Hypothalamus (tissue), 51 donors: Measurements from ENCODE around the gene CBY1.

Experiments
- DNase-seq, 51 donors: peaks; one replicate each; lab custom pipeline; 2025; lab: John Stamatoyannopoulos, UW

The CBY1 gene

DNA sequence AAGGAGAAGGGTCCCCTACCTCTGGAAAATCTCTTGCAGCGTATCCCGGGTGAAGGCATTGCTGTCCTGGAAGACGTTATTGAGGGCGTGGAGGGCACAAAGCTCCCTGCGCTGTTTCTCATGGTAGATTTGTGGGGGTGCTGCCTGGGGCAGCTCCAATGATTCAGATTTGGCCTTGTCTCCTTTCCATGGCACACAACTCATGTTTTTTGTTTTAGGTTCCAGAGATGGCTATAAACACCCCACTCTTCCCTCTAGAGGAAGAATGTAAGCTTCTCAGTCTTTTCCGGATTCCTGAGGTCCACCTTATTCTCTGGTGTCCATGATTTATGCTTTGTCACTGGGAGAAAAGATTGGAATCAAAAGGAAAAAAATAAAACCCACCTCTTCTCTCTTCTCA is 43.3 kb downstream of the CBY1 start:
- peak in 1 of 51 donors; percentile 33 for DNase-seq

DNA sequence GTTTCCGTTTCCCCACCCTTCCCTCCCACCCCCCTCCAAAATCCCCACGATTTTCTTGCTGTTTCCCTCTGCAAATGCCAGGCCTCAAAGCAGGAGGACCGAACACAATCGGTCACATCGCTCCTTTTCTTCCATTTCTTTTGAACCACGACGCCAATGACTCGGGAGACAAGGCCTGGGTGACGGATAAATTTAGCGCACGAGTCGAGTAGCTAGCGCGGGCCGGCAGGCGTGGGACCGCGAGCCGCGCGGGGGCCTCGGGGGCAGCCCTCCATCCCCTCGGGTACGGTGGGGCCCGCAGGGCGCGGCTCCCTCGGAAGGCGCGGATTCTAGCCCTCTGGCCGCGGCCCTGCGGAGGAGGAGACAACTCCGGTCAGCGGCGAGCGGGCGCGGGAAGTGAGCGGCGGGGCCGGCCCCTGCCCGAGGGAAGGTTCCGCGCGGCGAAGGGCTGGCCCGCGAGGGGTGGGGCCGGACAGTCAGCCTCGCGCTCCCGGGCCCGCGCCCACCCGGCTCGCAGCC is 43.9 kb downstream of the CBY1 start:
- peak in 9 of 51 donors; percentile 40 to 78 (median 59) for DNase-seq

DNA sequence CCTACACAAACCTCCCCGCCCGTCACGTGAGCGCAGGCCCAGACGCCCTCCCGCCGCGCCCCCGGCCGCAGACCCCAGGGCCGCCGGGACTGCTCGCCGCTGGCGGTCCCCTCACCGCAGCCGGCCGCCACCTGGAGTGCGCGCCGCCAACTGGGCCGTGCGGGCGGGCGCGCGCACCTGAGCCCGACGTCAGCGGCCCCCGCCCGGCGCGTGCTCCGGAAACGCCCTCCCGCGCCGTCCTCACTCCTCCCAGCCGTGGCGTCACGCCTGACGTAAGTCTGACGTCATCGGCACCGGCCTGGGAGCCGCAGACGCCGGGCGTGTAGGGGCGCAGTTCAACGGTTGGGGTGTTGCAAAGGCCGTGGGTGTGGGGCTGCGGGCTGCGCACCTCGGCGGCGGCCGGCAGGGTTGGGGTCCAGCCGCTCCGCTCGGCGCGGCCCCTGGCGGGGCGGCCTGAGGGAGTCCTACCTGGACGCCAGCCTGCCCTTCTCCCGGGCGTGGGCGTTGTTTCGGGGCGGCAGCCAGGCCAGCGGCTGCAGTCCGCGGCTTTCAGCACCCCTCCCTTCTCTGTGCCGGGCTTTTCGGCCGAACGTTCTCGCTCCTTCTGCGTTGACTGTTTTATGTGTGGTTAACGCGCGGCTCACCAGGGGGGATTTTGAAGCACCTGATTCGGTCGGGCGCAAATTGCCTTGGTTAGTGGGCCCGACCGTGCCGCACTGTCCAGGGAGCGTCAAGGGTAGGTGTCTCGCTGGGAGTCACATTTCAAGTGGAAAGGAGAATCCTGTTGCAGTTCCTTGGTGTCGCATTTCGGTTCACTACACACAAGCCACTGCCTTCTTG is 44.6 kb downstream of the CBY1 start, which contains the start of gene JOSD1:
TSS of gene JOSD1 (minus strand) at position 155 of the 840 bp plus-strand sequence. CDS start 956 bp downstream, outside the sequence.
- DNase-seq = peak; percentile 39 to 97 (median 90)

DNA sequence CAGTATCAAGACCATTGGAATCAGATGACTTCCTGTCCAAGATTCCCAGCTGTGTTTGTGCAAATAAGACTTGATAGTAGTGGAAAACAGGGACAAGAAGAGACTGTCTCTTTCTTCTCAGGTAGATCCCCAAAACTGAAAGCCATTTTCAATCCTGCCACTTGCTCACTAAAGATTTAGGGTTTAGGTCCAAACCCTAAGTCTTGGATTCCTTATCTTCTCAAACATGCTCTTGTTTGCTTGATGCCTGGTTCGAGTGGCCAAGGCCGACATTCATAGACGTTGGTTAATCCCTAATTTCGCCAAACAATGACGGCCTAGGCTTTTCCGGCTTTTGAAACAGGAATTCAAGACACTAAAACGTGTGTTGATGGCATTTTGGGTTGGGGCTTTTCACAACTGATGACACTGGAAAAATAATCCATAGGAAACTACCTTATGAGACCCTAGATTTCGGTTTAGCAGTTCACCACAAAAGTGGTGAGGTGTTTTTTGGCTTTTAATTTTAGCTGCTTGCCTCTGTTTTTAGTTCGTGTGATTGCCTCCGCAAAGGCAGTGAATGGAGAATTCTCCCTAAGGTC is 48.3 kb downstream of the CBY1 start:
- no peak for DNase-seq

DNA sequence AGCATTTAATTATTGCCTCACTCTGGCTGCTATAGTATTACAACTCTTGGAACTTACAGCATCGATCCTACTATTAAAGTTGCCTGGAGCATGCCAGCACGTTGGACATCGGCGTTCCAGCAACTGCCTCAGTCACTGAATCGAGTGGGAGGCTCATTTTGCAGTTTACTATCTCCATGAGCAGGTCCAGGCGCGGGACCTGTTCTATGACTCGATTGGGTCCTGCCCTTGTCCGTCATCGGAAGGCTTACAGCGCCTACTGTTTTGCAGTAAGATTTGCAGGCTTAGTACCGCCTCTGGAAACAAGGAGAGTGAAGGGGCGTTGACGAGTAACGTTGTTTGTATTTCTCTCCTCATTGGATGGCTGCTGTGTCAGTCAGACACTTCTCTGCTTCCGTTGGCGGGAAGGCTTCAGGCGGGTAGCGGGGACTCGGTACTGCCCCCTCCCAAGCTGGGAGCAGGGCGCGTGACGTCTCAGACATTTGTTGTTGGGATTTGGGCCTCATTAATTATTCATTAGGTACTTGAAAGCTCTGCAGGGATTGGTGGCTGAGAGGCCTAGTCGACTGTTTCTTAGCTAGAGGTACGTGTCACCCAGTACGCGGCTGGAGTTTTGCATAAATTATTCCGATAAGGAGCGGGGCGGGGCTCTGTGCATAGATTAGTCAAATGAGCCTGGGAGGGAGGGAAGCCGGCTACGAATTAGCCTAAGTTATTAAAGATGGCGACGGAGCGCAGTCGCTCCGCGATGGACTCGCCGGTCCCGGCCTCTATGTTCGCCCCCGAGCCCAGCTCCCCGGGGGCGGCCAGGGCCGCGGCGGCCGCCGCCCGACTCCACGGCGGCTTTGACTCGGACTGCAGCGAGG is 49.0 kb downstream of the CBY1 start, which contains the start of gene GTPBP1:
TSS of gene GTPBP1 (plus strand) at position 710 of the 866 bp plus-strand sequence. CDS start at position 722, 12 bp downstream.
- peak; percentile 61 to 100 (median 99) for DNase-seq

DNA sequence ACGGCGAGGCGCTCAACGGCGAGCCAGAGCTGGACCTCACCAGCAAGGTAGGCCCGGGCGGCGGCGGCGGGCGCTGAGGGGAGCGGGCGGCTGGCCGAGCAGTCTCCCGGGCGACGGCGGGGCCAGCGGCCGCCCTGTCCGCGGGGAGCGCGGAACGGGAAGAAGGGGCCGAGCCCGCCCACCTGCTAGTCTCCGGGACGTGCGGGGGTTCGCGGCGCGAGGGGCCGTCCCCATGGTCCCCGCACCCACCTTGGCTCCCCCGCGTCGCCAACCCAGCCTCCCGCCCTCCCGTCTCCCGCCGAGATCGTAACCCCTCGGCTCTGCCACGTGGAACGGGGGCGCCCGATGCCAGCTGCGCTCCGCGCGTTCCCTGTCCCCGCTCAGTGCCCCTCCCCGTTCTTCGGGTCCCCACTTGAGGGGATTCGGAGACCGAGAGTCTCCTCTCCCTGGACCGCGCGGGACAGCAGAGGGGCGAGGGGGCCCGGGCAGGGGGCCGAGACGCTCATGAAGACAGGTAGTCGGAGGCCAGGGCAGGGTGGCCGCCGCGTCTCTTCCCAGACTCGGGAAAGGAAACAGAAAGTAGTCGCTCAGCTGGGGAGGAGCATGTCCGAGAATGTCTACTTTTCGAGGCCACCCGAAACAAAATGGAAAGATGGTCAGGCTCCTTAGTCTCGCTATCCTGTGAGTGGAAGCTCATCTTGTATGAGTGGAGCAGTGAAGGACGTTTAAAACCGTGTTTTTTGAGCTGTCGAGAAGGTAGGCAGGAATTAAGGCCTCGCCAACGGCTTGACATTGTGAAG is 49.9 kb downstream of the CBY1 start:
- DNase-seq = peak in 33 of 51 donors; percentile 26 to 77 (median 60)

DNA sequence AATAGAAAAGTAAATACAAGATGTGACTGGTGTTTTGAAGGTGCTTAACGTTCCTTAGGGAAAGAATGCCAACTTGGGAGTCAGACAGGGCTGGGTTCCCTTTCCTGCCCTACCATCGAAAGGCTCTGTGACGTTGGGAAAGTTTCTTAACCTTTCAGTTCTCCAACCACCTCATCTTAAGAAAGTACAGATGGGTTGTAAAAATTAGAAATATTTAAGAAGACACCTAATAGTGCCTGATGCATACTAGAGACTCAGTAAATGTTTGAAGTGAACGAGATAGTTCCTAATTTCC is 50.4 kb downstream of the CBY1 start:
- no peak for DNase-seq

DNA sequence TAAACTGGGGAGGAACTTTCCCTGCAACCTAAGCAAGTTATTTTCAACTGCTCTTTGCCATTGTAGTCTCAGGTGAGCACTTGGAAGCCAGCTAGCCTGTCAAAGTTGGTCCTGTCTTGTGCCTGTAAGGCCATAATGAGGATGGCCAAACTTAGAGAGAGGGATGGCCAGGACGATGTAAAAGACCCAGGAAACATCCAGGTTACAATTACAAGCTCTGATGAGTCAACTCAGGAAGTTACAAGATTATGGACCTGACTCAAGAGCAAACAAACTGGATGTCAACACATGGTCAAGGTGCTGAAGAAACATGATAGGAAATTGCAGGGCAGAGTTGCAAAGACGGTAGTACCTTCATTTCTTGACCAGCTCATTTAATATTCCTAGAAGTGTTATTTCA is 50.9 kb downstream of the CBY1 start:
- no peak for DNase-seq

DNA sequence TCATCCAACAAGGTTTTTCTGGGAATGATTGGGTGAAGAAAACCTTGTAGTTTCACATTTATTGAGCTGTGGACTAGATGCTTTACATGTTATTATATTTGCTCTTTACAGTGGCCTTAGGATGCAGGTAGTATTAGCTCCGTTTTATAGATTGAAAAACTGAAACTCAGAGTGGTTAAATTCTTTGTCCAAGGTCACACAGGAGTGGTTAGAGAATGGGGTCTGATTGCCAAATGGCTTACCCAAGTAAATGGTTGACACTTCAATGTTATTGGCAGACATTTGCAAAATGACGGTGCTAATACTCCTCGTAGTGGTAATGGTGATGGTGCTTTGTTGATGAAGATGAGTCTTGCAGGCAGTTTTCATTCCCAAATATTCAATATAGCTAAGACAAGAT is 51.5 kb downstream of the CBY1 start:
- no peak for DNase-seq

DNA sequence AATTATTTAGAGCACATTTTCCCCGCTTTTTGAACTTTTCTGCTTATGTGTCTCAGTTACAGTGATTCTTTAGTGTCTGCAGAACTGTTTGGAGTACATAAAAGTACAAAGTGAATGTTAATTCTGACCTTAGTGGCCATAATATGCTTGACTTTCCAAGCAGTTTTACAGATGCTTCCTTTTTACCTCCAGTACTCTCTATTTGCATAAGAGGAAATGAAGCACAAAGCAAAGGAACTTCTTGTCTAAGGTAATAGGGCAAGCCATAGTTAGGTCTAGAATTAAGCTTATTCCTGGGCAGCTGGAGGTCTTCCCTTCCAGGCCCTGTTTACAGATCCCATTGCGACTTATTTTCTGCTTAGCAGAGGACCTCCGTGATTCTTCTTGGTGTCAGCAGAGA is 52.9 kb downstream of the CBY1 start:
- no peak for DNase-seq

DNA sequence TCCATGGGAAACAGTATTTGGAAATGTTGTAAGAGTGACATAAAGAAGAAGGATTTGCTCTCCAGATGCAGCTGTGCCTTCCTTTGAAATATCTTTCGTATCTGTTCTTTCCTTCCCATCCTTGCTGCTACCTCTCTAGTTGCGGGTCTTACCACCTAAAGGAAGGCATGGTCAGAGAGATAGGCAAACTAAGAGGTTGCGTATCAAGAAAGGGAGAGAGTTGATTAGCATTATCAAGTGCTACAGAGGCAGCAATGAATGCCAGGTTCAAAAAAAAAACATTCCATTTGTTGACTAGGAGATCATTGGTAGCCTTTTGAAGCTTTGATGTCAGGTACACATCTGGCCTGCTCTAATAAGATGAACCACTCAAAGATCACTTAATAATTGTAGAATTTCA is 53.9 kb downstream of the CBY1 start:
- no peak for DNase-seq

DNA sequence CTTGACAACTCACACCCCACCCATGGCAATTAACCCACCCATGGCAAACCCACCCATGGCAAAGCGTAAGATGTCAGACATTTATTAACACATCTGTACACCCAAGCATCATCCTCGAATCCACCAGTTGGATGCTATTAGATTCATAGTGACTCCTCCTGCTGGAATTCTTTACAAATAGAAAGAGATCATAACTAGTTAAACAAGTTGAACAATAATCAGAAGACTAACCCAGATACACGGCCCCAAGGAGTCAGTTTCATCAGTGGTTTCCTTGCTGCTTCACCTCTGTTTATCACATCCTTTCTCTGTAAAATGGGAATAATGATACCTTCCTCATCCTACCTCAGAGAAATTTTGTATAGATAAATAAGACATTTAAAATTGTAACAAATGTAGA is 54.4 kb downstream of the CBY1 start:
- DNase-seq = no peak

DNA sequence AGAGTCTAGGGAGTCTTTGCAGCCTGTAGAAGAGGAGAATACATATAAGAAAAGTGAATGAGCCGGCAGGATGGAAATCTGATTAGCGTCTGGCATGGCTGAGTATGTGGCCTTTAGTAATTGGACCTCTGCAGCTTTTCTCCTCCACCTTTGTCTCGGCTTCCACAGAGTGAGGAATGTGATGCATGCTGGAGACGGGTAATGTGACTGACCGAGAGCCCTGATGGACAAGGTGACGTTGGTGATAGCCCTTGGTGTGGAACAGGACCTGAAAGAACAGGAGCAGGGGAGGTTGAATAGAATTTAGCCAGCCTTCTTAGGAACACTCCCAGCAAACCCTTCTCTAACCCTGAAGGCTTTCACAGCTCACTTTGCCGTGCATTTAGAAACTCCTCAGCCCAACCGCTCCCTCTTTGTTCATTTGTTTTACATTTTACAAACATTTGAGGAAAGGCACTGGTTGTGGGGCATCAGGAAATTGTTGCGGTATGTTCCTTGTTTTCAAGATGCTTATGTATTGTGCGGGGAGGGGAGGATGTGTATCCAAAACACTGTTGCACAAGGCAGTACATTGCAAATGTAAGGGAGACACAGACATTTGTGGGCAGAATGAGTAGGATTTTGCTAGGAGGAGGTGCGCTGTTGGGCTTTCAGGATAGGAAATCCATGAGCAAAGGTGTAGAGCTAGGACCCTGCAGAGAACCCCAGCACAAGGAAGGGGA is 56.2 kb downstream of the CBY1 start:
- DNase-seq = no peak

DNA sequence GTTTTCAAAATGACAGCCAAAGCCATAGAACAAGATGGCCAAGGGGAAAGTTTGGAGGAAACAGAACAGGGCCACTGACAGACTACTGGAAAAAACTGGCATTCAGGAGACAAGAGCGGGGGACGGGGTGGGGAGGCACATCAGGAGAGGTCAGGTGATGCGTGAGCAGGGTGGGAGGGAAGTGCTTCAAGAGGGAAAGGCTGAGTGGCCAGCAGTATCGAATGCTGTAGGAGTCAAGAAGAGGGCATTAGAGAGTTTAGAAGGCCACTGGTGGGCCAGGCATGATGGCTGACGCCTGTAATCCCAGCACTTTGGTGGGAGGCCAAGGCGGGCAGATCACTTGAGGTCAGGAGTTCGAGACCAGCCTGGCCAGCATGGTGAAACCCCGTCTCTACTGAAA is 57.5 kb downstream of the CBY1 start:
- peak in 1 of 51 donors; percentile 18 for DNase-seq

DNA sequence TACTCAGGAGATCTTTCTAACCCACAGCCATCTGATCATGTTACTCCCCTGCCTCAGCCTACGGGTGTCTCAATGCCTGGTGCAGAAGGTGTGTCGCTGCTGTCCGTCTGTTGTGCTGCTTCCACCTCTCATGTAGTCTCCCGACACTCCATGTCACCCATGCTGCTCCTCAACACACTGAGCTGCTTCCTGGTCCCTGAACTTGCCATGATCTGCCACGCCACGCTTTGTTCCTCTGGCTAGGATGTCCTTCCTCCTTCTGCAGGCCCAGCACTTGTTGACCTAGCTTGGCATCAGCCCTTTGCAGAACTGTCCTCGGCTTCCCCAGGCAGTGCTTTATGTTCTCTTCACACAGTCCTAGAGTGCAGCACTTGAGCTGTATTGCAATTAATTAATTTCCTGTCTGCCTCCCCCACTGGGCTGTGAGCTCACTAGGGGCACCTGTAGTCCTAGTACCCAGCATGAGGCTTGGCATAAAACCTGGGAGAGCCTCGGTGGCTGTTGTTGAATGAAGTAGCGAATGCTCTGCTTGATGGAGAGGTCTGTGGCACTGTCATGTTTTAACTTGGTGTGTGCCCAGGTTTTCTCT is 58.8 kb downstream of the CBY1 start:
- peak in 1 of 51 donors; percentile 24 for DNase-seq

DNA sequence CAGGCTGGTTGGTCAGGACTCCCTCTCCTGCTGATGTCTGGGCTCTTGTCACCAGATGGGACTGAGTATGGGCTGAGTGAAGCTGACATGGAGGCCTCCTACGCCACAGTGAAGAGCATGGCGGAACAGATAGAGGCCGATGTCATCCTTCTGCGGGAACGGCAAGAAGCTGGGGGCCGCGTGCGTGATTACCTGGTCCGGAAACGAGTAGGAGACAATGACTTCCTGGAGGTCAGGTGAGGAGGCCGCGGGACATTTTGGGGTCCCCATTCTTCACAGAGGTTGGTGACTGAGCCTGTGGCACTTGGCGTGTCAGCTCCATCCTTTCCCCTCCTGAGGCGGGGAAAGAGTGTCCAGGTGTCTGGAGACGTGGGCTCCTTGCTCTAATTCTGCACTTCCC is 59.4 kb downstream of the CBY1 start:
- DNase-seq = no peak

DNA sequence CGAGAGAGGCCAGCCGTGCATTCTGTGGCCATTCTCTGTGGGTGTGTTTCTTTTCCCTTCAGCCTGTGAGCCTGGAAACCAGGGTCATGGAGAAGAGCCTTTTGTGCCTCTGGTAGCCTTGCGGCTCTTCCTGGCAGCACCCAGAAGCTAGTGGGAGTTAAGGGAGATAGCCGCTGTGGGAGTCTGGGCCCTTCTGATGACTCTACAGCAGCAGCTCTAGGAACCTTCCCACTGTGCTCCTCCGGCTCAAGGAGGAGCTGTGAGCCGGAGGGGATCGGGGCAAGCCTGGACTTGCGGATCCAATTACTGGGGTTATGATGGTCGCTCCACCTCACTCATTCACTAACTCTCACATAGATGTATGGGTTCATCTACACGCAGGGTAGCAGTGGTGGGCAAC is 59.8 kb downstream of the CBY1 start:
- DNase-seq = no peak

DNA sequence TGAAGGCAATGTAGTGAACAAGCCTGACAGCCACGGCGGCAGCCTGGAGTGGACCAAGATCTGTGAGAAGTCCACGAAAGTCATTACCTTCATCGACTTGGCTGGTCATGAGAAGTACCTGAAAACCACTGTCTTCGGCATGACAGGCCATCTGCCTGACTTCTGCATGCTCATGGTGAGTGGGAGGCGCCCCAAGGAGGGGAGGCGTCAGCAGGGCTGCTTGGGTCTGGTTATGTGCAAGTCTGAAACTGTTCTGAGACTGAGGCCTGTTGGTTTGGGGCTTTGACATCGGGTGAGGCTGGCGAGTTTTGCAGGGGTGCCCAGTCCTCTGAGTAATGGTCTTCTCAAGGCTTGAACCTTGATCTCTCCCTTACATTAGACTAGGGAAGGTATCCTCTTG is 60.4 kb downstream of the CBY1 start:
- DNase-seq = no peak

DNA sequence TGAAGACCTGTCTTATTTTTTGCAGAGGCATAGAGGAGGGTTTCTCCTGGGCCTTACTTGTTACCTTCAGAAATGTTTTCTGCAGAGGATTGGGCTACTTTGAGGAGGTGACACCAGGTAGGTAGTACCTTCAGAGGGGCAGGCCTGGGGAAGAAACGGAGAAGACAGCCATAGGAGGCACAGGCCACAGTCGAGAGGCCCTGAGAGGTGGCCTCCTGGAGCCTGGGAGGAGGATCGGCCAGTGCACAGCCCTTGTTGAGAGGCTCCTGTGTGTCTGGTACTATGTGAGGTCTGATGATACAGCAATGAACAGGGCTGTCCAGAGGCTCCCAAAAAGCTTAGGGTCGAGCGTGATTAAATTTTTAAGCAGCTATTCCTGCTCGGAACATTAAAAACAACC is 60.8 kb downstream of the CBY1 start:
- DNase-seq = no peak
